GM18517 (cell line): ENCODE measurements around the gene MBOAT7.
"Not testable (repeated sequence)": the region's sequence is repeated elsewhere in the genome, so short reads cannot be mapped to it uniquely, and the experiment has no call there.

ENCODE experiments used
- ATAC-seq: cut with Tn5 transposase; IDR thresholded peaks from one replicate; pipeline ENCODE4 v1.9.1; 2021; ENCODE audit warnings: mild to moderate bottlenecking, moderate library complexity; ENCODE audit not compliant: unreplicated experiment

MBOAT7 gene, protein sequence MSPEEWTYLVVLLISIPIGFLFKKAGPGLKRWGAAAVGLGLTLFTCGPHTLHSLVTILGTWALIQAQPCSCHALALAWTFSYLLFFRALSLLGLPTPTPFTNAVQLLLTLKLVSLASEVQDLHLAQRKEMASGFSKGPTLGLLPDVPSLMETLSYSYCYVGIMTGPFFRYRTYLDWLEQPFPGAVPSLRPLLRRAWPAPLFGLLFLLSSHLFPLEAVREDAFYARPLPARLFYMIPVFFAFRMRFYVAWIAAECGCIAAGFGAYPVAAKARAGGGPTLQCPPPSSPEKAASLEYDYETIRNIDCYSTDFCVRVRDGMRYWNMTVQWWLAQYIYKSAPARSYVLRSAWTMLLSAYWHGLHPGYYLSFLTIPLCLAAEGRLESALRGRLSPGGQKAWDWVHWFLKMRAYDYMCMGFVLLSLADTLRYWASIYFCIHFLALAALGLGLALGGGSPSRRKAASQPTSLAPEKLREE

DNA sequence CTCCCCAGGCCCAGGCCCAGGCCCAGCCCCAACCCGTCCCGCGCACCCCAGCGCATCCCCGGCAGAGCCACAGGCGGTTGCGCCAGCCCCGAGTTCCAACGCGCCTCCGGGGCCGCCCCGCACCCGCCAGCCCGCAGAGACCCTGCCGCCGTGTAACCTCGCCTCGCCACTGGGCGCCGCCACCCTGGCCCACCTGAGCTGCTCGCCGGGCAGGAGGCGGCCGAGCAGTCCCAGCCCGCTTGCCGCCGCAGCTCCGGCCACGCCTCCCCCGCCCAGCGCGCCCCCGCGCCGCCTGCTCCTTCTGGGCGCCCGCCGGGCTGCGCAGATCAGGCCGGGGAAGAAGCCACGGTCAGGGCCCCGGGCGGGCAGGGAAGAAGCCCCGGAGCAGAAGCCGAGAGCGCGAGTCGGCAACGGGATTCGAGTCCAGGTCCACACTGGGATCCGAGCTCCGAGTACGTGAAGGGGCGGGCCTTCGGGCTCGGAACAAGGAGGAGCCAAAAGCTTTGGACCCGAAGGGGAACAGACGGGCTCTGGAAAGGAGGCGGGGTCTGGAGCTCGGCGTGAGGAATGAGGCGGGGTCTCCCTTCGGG lies at the start of gene MBOAT7:
Gene MBOAT7 (minus strand): TSS at position 436 of the 590 bp plus-strand sequence. CDS start 1,072 bp downstream, outside the sequence.
- ATAC-seq: peak; percentile 15

DNA sequence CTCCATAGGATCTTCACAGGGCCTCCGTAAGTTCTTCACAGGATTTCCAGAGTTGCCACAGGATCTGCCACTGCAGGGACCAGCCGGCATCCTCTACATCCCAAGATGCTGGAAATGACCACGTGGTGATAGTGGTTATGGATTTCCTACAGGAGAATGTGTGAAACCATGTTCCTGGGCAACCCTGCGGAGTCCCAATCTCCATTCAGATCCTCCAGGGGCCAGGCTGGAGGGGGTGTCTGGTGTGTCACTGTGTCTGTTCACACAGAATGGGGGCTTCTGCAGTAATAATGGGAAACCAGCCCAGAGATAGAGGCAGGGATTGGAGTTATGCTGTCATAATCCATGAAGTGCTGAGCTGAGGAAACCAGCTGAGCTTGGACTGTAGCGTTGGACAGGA lies 44.6 kb upstream of the MBOAT7 start:
- ATAC-seq: no peak

DNA sequence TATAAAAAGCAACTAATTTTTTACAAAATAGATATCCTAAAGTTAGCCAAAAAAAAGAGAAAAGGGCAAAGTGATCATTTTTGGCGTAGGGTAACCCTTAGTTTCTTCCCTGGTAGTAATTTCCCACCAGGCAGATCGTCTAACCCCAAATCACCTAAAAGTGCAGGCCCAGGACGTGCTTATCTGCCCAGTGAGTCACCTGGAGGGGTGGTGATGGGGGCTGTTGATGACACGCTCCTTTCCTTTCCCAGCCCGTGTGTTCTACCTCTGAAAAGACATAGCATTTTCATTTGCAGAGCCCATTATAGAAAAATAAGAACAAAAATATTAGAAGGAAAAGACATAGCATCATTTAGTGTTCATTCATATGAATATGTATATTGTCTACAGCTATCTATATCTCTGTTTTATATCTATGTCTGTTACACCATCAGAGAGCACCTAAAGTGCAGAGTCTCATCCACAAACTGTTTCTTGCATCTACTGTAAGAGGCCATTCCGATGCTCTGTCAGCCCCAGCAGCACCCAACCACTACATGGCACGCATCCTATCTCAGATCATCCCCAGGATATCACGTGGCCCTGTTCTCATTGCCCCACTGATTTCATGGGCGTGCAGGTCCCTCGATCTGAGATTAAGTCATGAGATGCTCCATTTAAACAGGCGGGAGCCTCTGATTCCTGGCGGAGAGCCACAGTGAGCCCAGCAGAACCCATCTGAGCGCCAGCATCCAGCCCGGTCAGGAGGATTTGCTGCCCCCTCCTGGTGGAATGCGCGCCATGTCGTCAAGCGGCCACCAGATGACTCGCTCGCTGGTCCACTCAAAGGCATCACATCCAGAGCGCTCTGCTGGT lies 41.9 kb upstream of the MBOAT7 start:
- ATAC-seq: no peak

DNA sequence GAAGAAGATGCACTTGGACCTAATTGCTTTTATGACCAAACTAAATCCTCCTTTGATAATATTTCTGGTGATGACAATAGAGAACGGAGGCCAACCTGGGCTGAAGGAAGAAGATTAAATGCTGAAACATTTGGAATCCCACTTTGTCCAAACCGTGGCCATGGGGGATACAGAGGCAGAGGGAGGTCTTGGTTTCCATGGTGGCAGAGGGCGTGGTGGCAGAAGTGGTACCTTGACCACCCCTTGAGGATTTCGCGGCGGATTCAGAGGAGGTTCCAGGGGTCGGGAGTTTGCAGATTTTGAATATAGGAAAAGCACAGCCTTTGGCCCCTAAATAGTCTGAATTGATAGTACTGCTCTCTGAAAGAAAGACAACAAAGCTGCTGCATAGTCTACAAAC lies 40.7 kb upstream of the MBOAT7 start:
- ATAC-seq: no peak

DNA sequence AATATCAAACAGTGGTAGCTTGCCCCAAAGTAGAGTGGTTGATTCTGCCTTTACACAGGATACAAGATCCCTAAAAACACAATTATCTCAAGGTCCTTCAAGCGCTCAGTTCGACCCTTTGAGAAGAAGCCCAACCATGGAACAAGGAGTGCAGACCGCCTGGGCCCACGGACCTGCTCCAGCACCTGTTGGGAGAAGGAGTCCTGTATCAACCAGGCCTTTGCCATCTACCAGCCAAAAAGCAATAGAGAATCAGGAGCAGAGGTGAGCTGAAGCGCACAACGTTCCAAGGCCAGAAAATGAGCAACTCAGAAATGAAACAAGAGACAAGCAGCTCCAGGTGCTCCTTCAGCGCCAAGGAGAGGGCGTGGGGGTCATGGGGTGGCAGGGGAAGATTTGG lies 39.8 kb upstream of the MBOAT7 start:
- ATAC-seq: no peak

DNA sequence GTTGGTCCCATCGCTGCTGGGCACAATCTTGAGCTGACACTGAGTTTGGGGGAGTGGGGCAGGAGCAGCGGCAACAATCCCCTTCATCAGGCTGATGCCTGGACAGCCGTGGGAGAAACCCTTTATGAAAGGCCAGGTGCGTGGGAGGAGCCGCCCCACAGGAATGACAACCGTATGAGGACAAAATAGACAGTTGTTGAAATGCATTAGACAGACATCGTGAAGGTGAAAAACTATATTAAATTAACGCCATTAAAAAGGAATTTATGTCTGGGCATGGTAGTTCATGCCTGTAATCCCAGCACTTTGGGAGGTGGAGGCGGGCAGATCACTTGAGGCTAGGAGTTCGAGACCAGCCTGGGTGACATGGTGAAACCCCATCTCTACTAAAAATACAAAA lies 35.2 kb upstream of the MBOAT7 start:
- ATAC-seq: not testable (repeated sequence)

DNA sequence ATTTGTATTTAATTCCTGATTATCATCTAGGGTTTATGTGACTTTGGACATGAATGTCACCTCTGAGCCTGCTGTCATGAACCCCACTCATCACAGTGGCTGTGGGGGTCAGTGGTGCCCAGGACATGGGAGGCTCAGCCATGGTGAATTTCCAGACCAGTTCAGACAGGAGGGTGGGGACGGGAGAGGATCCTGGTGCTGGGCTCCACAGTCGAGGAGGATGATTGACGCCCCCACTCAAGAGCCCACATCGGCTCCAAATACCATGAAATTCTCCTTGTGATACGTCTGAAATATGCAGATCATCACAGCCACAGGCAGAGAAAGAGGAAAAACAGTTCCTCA lies 34.5 kb upstream of the MBOAT7 start:
- ATAC-seq: not testable (repeated sequence)

DNA sequence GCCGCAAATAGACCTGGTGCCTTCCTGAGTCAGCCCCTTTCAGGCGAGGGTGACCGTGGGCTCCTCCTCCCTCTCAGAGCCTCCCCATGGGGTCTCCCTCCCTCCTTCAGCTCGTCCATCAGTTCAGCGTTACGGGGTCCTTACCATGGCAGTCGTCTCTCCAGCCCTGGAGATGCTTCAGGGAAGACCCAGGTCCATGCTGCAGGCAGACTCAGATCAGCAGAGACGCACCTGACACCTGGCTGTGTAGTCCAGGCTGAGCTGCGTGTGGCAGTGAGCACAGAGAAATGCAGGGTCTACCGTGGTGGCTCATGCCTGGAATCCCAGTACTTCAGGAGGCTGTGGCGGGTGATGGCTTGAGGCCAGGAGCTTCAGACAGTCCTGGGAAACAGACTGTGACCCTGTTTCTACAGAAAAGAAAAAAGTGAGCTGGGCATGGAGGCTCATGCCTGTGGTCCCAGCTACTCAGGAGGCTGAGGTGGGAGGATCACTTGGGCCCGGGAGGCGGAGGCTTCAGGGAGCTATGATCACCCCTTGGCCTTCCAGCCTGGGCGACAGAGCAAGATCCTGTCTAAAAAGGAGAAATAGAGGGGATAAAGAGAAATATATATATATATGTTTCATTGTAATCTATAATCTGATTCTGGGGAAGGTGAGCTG lies 34.0 kb upstream of the MBOAT7 start:
- ATAC-seq: not testable (repeated sequence)

DNA sequence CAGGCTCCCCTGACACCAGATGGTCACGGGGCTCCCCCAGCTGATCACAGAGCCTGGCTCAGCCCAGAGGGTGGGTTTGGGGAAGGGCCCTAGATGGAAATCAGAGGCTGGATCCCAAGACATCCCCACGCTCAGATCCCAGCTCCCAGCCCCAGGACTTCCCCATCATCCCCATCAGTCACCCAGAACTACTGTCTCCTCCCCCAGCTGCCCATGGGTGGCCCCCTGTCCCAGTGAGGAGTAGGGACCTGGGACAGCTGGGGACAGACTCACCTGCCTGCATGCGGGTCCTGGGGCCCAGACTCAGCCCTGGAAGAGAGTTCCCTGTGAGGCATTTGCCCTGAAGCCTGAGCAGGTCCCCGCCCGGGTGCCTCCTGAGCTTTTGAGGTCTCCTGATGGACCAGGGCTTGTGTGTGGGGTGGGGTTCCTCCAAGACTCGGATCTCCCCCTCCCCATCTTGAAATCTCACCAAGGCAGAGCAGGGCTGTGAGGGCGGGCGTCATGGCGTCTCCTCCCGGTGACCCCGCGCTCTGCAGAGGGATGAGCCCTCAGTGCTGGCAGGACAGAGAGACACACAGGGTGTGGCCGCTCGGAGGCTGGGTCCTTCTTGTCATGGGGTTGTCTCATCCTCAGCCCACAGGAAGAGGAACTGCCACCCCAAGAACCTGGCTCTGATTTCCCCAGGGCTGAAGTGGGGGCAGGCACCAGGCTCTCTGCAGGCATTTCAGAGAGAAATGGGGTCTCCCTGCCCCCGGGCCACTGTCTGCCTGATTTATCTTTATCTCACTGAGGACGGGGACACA lies 33.3 kb upstream of the MBOAT7 start, which contains the start of gene LILRB3:
Gene LILRB3 (minus strand): TSS at position 534 of the 803 bp plus-strand sequence. CDS start 31 bp downstream, at position 503.
- ATAC-seq: not testable (repeated sequence)

DNA sequence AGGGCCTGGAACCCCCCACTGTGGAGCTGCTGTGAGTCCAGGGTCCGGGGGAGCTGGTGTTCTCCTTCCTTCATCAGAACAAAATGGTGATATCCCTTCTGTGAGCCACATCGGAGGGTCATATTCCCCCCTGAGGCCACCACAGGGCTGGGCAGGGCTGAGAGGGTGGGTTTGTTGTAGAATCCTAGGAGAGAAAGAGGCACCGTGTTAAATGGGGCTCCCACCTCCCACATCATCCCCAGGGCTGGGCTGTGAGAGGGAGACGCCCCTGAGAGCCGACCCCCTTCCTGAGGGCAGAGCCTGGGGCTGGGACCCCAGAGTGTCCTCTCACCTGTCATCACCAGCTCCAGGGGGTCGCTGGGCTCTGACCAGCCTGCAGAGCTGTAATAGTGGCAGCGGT lies 32.6 kb upstream of the MBOAT7 start:
- ATAC-seq: not testable (repeated sequence)

DNA sequence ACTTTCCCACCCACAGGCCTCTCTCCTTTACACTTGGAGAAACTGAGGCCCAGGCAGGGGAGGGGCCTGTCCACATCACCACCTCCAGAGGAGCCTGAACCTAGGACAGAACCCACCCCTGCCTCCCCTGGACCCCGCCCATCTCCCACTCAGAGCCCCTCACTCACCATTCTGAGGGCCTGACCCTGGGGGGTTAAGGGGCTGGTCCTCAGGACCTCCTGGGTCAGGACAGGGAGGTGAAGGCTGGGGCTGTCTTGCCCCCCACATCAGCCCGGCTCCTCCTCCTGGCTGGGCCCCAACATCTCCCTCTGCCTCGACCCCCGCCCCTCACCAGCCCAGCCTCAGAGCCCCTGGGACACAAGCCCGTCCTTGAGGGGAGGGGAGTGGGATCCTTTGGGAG lies 30.3 kb upstream of the MBOAT7 start:
- not testable (repeated sequence) for ATAC-seq

DNA sequence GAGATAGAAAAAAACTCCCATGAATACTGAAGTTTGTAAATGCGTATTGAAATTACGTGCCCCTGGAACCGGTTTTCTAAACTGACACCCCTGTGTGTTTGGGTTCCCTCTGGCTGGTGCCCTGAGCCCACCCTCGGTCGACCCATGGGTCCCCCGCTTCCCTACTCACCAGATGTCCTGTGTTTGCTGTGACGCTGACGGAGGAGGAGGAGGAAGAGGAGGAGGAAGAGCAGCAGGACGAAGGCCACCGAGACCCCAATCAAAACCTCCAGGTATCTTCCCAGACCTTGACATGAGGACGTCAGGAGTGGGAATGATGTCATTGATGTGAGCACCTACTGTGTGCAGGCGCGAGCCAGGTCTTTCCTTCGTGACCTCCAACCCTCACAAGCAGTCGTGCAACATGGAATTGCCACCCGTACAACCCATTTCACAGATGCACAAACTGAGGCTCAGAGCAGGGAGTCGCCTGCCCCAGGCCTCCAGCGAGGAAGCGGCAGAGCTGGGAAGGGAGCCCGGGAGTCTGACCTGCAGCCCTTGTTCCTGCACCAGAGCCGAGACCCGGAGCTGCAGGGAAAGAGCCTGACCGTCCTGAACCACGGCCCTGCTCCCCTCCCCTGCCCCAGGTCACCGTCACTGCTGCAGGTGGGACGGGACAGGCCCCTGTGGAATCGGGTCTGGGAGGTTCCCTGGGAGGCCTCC lies 29.7 kb upstream of the MBOAT7 start:
- no peak for ATAC-seq

DNA sequence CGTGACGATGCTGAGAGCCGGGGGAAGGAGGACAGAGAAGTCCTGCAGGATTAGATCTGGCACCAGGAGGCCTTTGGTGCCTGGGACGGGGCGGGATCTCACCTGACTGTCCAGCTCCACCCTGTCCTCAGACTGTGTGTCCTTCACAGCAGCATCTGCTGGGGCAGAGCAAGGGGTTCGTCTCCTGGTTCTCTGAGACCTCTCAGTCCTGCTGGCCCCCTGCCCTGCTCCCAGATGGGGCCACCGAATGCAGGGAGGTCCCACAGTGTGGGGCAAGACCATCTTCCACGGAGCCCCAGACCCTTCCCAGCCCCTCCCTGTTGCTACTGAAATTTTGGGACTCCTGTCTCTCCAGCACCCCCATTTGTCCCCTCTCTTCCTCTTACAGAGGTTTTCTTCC lies 28.9 kb upstream of the MBOAT7 start:
- ATAC-seq: no peak

DNA sequence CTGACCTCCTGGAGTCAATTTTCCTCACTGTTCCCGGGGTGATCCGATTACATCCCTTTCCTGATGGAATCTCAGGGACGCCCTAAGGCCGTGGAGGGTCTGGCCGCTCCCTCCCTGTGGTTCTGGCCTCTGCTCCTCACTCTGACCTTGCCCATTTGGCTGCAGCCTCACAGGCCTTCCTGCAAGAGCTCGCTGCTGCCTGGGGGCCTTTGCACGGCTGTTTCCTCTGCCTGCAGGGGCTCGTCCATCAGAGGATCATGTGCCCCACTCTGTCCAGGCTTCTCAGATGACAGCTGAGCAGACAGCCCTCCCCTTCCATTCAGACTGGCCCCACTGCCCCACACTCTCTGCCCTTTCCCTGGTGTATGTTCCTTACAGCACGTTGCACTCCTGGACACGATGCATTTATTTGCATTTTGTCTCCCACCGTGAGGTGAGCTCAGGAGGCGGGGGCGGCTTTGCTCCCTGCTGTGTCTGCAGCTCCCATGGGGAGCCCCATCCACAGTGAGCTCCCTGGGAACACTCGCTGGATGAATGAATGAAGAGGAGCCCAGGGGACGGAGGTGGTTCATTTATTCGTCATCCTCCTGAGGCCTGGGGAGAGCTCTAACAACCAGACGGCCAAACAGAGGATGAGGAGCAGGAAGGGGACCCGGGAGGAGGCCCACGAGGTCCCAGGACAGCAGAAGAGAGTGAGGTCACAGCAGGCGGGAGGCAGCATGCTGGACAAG lies 28.3 kb upstream of the MBOAT7 start:
- ATAC-seq: not testable (repeated sequence)

DNA sequence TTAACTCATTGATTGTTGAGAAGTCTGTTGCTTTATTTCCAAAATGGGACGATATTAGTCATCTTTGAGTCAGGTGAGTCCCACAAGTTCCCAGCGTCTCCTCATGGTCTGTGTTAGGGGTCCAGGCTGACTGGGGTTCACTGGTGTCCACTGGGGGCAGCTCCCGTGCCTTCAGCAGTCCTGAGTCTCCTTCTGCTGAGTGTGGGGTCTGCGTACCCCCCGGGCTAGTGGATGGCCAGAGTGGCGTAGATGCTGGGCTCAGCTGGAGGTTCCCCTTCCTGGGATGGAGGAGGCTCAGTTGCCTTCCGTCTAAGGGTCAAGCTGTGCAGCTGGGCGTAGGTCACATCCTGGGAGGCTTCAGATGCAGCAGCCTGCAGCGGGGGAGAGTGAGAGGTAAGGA lies 27.5 kb upstream of the MBOAT7 start:
- no peak for ATAC-seq

DNA sequence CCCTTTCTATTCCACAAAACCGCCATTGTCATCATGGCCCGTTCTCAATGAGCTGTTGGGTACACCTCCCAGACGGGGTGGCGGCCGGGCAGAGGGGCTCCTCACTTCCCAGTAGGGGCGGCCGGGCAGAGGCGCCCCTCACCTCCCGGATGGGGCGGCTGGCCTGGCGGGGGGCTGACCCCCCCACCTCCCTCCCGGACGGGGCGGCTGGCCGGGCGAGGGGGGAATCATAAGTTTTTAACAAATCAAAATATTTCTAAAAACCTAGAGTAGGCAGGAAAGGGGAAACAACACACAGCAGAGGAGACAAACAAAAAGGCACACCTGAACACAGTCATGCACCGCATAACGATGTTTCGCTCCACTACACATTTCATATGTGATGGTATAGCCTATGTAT lies 25.4 kb upstream of the MBOAT7 start:
- not testable (repeated sequence) for ATAC-seq

DNA sequence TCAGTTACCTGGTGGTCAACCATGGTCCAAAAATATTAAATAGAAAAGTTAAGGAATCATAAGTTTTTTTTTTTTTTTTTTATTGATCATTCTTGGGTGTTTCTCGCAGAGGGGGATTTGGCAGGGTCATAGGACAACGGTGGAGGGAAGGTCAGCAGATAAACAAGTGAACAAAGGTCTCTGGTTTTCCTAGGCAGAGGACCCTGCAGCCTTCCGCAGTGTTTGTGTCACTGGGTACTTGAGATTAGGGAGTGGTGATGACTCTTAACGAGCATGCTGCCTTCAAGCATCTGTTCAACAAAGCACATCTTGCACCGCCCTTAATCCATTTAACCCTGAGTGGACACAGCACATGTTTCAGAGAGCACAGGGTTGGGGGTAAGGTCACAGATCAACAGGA lies 24.8 kb upstream of the MBOAT7 start:
- not testable (repeated sequence) for ATAC-seq

DNA sequence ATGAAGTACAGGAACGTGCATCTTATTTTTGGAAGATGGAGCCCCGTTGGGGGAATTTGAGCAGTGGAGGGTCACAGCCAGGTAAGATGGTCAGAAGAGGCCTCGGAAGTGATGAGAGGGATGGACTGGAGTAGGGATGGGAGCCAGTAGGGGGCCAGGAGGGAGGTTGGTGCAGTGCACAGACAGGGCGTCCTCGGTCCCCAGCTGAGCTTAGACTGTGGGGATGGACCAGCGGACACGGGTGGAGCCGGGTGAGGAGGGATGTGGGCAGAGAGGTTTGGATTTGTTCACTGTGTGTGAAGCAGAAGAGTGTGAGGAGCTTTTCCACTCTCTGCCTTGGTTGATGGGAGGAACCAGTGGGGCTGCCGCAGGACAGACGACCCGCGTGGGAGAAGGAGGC lies 21.9 kb upstream of the MBOAT7 start:
- no peak for ATAC-seq
